Panc1 (cell line): Measurements from ENCODE around the gene RICTOR. TPM values are rescaled to one million over a fixed set of nuclear protein-coding genes. Genes with fewer than 3 reads are reported as not detected.

ENCODE experiments used
- ATAC-seq: fragments of 200-7000 bp; cut with Tn5 transposase; 2 replicates; pipeline ENCODE4 v1.9.1; 2020; ENCODE audit warnings: mild to moderate bottlenecking, moderate library complexity
- BruUV-seq: library from RNA; stranded (reverse); fragments of 400-500 nt; replicated peaks from 2 replicates; lab custom pipeline; 2021; lab: Mats Ljungman, UMichigan
- CTCF ChIA-PET: fragments of 300-600 bp; sonication (Branson Sonifier 250); formaldehyde crosslinking; loops from one replicate; lab custom pipeline; 2022; ENCODE audit warnings: antibody characterized with exemption; lab: Charles Lee
- POLR2A ChIA-PET: fragments of 300-600 bp; sonication (Branson Sonifier 250); formaldehyde crosslinking; loops from one replicate; lab custom pipeline; 2022; ENCODE audit warnings: antibody characterized with exemption; lab: Charles Lee
- DNase-seq: peaks from one replicate; pipeline ENCODE4 v3.0.0-alpha.2; 2010; ENCODE audit warnings: low read depth, low spot score
- H3K27ac ChIP-seq: 2 replicates; pipeline ENCODE4 v1.5.1; 2011; ENCODE audit warnings: mild to moderate bottlenecking, low read length, inconsistent platforms
- H3K27me3 ChIP-seq: fragments of 200-500 bp; sonication (Bioruptor generic); 2 replicates; pipeline ENCODE4 v1.6.0; 2014; ENCODE audit warnings: low read length, inconsistent platforms; ENCODE audit not compliant: control insufficient read depth, insufficient read depth
- H3K36me3 ChIP-seq: fragments of 200-500 bp; sonication (Bioruptor generic); 2 replicates; pipeline ENCODE4 v1.5.1; 2014; ENCODE audit warnings: inconsistent platforms, mild to moderate bottlenecking, low read length, moderate library complexity; ENCODE audit not compliant: control insufficient read depth, insufficient read depth
- H3K4me1 ChIP-seq: 2 replicates; pipeline ENCODE4 v1.5.1; 2011; ENCODE audit warnings: inconsistent platforms, mild to moderate bottlenecking, low read length, moderate library complexity; ENCODE audit not compliant: control insufficient read depth, insufficient read depth
- H3K4me3 ChIP-seq, 2 experiments: 2 replicates each; pipeline ENCODE4 v1.5.1; 2011 to 2012; ENCODE audit warnings: low read depth in 2 of 2, low read length in 2 of 2, mild to moderate bottlenecking in 2 of 2, inconsistent platforms in 1 of 2, moderate library complexity in 1 of 2
- H3K9me3 ChIP-seq: fragments of 200-500 bp; sonication (Bioruptor generic); 2 replicates; pipeline ENCODE4 v1.5.1; 2014; ENCODE audit warnings: low read depth, mild to moderate bottlenecking, inconsistent platforms, low read length, moderate library complexity; ENCODE audit not compliant: control insufficient read depth, insufficient read depth
- CTCF ChIP-seq: fragments of 450-650 bp; IDR thresholded peaks from 2 replicates; pipeline ENCODE4 v1.5.1; 2017; ENCODE audit warnings: mild to moderate bottlenecking
- POLR2AphosphoS5 ChIP-seq: IDR thresholded peaks from 2 replicates; pipeline ENCODE4 v1.6.1; 2012; ENCODE audit warnings: mild to moderate bottlenecking, low read depth, low read length, moderate library complexity
- REST ChIP-seq, 2 experiments: IDR thresholded peaks; 2 replicates each; pipeline ENCODE4 v1.6.1; 2011 to 2012; ENCODE audit warnings: low read depth in 2 of 2, control low read depth in 1 of 2, low read length in 1 of 2, mild to moderate bottlenecking in 1 of 2, moderate library complexity in 1 of 2; ENCODE audit not compliant: insufficient read depth in 1 of 2
- SIN3A ChIP-seq: IDR thresholded peaks from 2 replicates; pipeline ENCODE4 v1.6.1; 2012; ENCODE audit warnings: low read depth, mild to moderate bottlenecking, low read length, moderate library complexity, borderline replicate concordance; ENCODE audit not compliant: insufficient read depth
- TCF7L2 ChIP-seq: IDR thresholded peaks from 2 replicates; pipeline ENCODE4 v1.6.1; 2011; ENCODE audit warnings: mild to moderate bottlenecking, low read depth, low read length, inconsistent platforms
- in situ Hi-C: cut with HindIII; loops from 2 replicates; pipeline ENCODE4 v1.10.0; 2016; ENCODE audit warnings: low sequenced_read_pairs, low pct_unique_long_range_greater_than_20kb
- intact Hi-C: fragments of 100-400 bp; cut with micrococcal nuclease; formaldehyde crosslinking; loops from one replicate; pipeline ENCODE4 v1.10.0; 2022; ENCODE audit not compliant: unreplicated experiment
- total RNA-seq: library from RNA; stranded (reverse); gene quantifications from one replicate; pipeline ENCODE4 v1.2.1, GENCODE V29; 2021; ENCODE audit not compliant: unreplicated experiment

The RICTOR gene
- total RNA-seq, 1 experiment from 2014 or later: 21.3 TPM

GRCh38 chr5:39099831-39100230 is 25.6 kb upstream of the RICTOR start:
- Histone ChIP-seq H3K27ac (no peak overlapping the region), H3K9me3 (no peaks in the 10 kb centered on the region), H3K4me1 (no peaks in the 10 kb centered on the region), H3K36me3 (no peaks in the 10 kb centered on the region), H3K4me3 (no peak overlapping the region), H3K27me3 (no peaks in the 10 kb centered on the region)
- ChIA-PET CTCF (no interaction called here), POLR2A (no interaction called here)
- intact Hi-C loops (no loop called here), in situ Hi-C loops (no loop called here)
- ATAC-seq (no peak), DNase-seq (no peak)
- BruUV-seq: no TSS peak
- TF ChIP-seq TCF7L2 (no peak), SIN3A (no peak), CTCF (no peak), REST (IDR thresholded peaks at IDR 0.05; ENCODE audit: insufficient read depth in 1 of 2, low read depth in 2 of 2, low read length in 1 of 2) (no peak), POLR2AphosphoS5 (no peak)

DNA sequence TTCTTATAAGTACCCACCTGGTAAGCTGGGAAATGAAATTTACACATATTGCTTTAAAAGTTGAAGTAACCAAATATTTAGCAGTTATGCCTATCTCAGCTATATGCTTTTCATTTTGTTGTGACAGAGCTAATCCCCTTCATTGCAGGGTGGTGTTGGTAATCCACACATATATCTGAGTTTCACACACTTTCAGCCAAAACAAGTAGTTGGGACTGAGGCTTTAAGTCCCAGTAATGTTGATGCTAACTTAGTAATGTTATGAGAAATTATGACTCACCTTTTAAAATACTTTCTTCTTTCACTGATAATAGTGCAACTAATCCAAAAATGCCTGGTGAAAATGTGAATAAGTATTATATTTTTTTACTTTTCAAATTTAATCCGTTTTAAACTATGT is 19.2 kb upstream of the RICTOR start:
- H3K27ac ChIP-seq: no peak overlapping the region
- ATAC-seq (no peak), DNase-seq (no peak)
- no peaks in the 10 kb centered on the region for H3K36me3 ChIP-seq
- no peak for TF ChIP-seq POLR2AphosphoS5
- TF ChIP-seq SIN3A: no peak
- no peak for TF ChIP-seq TCF7L2
- no peak for TF ChIP-seq REST (IDR thresholded peaks at IDR 0.05; ENCODE audit: insufficient read depth in 1 of 2, low read depth in 2 of 2, low read length in 1 of 2)
- TF ChIP-seq CTCF: no peak
- intact Hi-C loops (no loop called here), in situ Hi-C loops (no loop called here)
- no peak overlapping the region for H3K4me3 ChIP-seq
- H3K4me1 ChIP-seq: peaks cover 5% of the 10 kb centered on the region
- ChIA-PET POLR2A (no interaction called here), CTCF (no interaction called here)
- H3K27me3 ChIP-seq: no peaks in the 10 kb centered on the region
- no TSS peak for BruUV-seq
- H3K9me3 ChIP-seq: no peaks in the 10 kb centered on the region
